GM19099 (cell line): ENCODE results near the gene KRT17.

Experiments used
- POLR2A ChIP-seq: IDR thresholded peaks from 3 replicates; pipeline ENCODE4 v1.6.1; 2011; ENCODE audit warnings: low read depth; ENCODE audit not compliant: insufficient read length; ENCODE audit errors: extremely low read depth

KRT17 gene

DNA sequence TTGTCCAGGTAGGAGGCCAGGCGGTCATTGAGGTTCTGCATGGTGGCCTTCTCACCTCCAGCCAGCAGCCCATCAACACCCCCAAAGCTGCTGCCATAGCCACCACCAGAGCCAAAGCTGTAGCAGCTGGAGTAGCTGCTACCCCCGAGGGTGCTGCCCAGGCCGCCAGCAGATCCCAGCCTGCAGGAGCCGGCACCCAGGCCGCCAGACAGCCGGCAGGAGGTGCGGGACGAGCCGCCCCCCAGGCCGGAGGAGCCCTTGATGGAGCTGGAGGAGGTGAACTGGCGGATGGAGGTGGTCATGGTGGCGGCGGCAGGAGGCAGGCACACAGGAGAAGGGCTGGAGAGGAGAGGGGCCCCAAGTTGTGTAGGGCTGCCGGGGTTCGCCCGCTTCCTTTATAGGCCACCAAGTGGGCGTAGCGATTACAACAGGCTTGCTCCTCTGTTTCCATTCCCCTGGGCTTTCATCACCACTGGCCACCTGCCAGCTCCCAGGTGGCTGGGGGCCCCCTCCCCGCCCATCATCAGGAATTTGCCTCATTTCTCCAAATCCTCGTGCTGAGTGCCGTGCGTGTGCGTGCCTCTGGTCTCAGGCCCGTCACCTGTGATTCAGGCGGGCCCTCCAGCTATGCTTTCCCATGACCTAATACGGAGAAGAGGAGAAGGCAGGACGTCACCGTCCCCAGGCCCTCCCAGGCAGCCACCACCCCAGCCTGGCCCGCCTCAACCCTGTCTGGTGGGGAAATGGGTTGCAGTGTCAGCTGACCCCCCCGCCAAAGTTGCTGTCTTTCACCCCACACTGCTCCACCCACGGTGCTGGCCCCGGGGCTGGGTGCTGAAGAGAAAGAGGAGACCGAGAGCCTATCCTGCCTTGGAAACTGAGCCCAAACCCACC, at the start of gene KRT17:
TSS of gene KRT17 (minus strand) at position 368 of the 894 bp plus-strand sequence. CDS start at position 302, 66 bp downstream.
- no peak for TF ChIP-seq POLR2A

DNA sequence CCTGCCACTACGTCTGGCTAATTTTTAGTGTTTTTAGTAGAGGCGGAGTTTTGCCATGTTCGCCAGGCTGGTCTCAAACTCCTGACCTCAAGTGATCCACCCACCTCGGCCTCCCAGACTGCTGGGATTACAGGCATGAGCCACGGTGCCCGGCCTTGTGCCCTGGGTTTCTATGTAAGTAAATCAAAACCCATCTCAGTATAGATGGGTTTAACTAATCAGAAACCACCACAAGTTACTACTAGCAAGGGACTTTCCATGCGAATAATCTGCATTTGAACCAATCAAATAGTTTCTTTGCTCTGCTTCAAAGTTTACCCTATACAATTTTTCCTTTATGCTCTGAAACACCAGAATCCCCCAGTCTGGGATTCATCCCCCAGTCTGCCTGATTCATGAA, 47.8 kb upstream of the KRT17 start:
- no peak for TF ChIP-seq POLR2A

DNA sequence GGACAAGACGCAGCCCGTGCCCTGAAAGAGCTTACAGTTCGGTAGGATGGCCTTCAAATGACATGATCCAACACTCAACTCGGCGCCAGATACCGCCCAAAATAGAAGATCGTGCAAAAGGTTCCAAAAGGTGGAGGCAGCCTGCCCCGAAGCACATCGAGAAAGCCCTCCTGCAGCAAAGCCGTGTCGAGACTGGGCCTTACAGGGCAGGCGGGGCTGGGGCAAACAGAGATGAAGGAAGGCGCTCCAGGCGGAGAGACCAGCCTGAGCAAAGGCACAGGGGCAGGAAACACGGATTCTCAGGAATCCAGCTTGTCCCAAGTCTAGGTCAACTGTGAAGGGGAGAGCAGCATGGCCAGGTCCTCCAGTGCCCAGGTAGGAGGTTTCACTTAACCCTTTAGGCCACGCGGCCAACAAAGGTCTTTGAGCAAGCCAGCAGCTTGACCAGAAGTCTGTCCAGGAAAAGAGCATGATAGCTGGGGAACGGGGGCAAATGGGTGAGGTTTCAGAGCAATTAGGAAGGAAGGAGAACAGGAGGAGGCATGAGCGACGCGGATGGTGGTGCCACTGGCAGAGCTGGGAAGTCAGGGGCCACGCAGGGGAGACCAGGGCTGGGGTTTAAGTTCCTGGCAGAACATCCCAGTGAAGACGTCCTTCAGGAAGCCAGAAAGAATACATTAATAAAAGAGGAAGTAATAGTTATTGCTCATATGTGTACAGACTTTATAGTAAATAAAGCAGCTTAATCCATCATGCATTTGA, 43.1 kb upstream of the KRT17 start:
- TF ChIP-seq POLR2A: no peak

DNA sequence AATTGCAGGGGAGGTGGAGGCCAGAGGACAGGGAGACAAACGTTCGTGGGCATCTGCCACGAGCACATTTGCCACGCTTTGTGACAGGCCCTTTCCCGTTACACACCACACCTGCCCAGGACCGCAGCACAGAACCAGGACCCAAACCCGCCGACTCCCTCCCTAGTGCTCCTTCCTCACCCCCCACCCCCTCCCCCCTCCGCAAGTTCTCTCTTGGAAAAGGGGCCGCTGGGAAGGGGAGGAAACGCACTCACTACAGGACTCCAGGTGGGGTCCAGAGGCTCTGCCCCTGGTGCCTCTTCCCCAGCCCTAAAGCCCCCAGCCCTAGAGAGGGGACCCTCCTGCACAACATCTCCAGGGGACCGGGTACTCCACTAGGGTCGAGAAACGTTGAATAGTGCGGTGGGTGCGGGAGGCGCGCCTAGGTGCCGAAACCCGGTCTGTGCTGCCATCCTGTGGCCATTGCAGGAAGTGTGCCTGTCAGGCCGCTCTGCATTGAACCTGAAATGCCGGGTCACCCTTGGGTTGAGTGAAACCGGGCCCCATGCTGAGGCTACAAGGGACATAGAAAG, 42.4 kb upstream of the KRT17 start:
- TF ChIP-seq POLR2A: no peak

DNA sequence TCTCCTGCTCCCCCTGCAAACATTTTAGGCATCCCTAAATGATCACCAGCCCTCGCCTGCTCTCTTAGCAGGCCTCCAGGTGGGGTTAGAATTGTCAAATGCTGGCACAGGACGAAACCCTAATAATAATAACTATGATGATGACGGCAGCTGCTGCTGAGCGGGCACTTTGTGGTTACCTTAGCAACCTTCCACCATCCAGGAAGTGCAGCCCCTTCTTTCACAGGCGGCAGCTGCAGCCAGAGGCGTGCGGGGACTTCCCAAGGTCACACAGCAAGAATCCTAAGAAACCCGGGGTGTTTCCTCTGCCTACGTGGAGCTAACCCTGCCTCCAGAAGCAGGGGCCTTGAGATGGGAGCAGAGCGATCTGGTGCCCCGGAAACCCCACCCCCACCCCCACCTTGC, 41.9 kb upstream of the KRT17 start:
- no peak for TF ChIP-seq POLR2A

DNA sequence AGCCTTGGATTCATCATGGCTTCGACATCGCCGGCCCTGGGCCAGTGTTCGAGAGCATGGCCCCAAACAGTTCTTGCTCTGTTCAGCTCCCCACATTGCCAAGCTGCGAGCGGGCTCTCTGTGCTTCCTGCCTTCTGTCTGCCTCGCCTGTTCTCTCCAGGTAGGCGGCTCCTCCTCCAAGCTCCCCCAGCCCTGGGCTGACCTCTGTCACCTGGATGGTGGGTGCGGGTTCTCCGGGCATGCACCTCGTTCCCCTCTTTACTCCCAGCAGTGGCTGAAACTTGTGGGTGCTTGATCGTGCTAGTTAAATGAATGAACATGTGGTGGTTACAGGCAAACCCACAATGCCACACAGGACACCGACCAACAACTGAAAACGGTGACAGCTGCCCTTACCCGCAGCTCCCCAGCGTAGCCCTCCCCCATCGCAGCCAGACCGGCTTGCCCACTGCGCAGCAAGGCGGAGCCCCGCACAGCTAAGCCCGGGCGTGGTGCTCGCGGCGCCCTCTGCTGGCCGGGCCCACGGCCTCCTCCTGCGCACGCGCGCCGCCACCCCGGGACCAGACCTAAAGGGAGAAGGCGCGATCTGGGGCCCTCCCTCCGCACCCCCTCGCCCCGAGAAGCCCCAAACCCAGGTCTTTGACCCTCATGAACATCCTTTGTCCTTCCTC, 41.3 kb upstream of the KRT17 start:
- TF ChIP-seq POLR2A: no peak

DNA sequence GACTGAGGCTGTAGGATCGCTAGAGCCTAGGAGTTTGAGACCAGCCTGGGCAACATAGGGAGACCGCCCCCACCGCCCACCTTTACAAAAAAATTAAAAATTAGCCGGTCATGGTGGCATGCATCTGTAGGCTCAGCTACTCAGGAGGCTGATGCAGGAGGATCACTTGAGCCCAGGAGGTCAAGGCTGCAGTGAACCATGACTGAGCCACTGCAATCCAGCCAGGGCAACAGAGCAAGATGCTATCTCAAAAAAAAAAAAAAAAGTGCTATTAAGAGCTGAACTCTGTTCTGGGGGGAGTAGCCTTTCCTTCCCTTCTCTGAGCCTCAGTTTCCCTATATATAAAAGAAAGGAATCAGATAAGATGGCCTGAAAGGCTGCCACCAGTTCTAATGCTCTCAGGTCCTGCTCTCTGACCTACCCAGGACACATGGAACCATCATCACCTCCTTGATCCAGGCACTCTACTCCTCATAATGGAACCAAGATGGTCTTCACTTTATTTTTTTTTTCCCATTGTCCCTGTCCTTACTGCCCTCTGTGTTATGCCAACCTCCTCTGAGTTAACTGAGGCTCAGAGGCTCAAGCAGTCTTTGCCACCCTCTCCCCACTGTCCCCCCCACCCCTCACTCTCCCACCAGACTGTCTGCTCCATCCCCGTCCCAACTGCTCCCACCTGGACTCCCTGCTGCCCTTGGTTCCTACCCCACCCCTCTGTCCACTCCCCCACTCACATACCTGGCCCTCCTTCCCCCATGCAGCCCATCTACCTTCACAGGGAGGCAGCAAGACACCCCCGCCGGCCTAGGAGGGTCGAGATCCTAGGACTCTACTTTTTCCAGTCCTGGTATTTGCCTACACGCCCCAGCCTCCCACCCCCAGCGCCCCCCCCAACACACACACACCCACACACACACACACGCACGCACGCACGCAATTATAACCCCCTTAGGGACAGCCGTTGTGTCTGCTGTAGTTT, 40.5 kb upstream of the KRT17 start:
- TF ChIP-seq POLR2A: no peak

DNA sequence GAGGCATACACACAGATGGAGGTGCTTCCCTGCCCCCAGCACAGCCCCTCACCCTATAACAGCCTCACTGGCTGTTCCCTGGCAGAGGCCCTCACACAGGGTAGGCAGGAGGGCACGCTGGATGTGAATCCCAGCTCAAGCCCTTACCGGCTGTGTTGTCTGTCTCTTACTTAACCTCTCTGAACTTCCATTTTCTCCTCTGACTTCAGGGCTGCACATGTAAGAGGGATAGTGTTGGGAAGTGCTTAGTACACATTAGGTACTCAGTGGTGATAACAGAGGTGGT, 39.7 kb upstream of the KRT17 start:
- no peak for TF ChIP-seq POLR2A

DNA sequence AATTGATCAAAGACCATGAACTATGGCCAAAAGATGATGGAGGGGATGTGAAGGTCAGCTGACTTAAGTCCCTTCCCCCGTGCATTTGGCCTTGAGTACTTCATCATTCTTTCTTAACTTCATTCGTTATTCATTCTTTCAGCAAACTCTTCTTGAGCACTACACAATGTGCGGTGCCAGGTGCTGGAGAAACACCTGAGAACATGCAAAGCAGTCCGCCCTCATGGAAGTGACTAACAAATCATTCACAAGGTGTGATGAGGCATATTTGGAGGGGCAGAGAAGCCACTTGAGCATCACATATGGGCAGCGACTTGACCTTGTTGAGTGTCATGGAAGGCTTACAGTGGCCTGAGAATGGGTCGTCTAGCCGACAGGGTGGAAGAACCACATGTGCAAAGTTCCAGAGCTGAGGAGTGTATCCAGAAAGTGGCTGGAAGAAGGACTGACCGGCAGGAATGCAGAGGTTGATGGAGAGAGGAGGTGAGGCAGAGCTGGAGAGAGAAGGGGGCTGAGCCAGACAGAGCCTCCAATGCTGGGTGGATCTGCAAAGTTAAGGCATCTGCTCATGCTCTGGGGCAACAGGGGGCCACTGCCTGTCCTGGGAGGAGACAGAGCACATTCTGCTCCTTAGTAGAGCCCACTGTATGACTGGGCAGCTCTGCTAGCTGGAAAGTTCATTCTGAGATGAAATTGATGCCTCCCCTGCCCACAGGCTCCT, 39.2 kb upstream of the KRT17 start:
- TF ChIP-seq POLR2A: no peak

DNA sequence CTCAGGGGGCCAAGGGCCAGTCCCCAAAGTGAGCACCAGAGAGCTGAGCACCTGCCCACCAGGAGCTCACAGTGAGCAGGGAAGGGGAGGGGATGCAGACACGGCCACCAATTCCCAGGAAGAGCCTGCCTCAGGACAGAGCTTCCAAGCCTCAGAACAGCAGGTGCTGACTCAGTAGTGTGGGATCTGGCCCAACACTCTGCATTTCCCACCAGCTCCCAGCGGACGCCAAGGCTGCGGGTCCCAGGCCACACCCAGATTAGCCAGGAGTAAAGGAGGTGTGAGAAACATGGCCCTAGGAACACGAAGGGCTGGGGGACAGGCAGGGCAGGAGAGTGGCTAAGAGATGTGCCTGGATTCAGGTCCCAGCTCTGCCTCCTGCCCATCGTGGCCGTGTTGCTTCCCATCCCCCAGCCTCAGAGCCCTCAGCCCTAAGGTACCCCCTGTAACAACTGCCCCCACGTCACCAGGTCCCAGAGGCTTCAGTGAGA, 35.9 kb upstream of the KRT17 start:
- TF ChIP-seq POLR2A: no peak

DNA sequence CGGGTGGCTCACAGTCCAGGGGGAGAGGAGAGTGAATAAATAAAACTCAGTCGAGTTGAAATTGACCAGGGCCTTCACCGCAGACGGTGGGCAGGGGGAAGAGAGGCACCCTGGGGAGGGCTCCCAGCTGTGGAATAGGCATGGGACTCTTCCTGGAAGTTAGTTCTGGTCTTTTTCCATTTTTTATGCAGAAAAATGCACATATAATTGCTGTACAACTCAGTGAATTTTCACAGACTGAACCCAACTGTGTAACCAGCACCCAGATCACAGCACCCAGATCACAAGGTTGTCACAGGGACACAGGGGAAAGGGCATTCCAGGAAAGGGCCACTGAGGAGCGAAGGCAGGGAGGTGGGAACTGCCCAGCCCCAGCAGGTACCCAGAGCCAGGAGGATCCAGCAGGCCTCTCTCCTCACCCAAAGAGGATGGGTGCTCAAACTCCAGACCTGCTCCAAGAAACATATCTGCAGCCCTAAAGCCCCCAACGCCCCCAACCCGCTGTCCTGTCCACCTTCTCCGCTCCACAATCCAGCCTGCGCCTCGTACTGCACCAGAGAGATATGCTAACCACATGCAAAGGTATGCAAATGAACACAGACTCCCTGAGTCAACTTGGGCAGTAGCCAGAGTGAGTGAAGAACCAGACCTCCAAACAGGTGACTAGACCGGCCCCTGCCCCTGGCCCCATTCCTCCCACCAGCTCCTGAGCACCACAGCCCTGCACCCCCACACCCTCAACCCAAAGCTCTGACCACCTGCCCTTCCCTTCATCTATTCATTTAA, 35.2 kb upstream of the KRT17 start:
- no peak for TF ChIP-seq POLR2A

DNA sequence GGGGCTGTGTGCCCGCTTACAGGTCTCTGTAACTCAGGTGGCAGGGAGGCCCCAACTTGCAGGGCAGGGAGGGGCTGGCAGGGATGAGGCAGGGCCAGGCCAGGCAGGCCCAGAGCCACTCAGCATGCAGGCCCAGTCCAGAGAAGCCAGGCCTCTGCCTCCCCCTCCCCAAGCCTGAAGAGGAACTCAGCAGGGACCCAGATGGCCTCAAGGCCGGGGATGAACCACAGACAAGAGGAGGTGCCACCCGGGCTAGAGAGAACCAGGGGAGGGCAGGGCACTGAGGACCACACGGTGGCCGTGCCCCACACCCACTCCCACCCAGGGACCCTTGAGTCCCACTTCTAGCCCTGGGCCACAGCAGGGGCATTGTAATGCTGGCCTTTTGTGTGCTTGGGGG, 34.5 kb upstream of the KRT17 start:
- TF ChIP-seq POLR2A: no peak

DNA sequence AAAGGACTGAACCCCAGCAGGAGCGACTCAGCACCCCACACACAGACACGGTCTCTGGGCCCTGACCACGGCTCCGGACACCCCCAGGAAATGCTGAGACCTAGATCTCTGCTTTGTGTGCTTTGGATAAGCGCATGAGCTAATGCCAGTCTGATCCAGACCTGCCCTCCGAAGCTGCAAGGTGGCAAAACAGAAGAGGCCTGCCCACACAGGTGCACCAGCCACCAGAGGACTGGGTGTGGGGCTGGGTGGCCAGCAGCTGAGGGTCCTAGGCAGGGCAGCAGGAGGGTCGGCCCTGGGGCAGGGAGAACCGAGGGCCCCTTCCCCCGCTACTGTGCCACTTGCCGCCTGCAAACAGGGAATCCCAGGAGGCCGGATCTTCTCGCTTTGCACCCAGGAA, 33.6 kb upstream of the KRT17 start:
- no peak for TF ChIP-seq POLR2A
